Measurements from ENCODE around the gene ACOT11.

- TF ChIP-seq POLR2AphosphoS5 (IDR thresholded peaks at IDR 0.05; ENCODE audit: control insufficient read depth, insufficient read depth, low read depth, low read length): no peak
- TF ChIP-seq SPI1 (IDR thresholded peaks at IDR 0.05; ENCODE audit: borderline replicate concordance, low read depth, low read length): no peak
- TF ChIP-seq EZH2 (IDR thresholded peaks at IDR 0.05; ENCODE audit: borderline replicate concordance, low read depth, low read length): no peak
- TF ChIP-seq POLR2A (conservative IDR thresholded peaks at IDR 0.05): no peak
- TF ChIP-seq MYNN (IDR thresholded peaks at IDR 0.05): no peak
- no peak for TF ChIP-seq MYNN (CRISPR knock-in tag; IDR thresholded peaks at IDR 0.05)
- TF ChIP-seq ZNF239 (CRISPR knock-in tag; IDR thresholded peaks at IDR 0.05): no peak
- no peak for TF ChIP-seq NR3C1 (CRISPR knock-in tag; IDR thresholded peaks at IDR 0.05)
Measured at GRCh38 chr1:54551891-54552290, 3.9 kb downstream of the ACOT11 start.
